Endothelial cell of umbilical vein (primary cell): Measurements from ENCODE around the gene PTPRT.

Experiments used
- JUN ChIP-seq: IDR thresholded peaks from 2 replicates; pipeline ENCODE4 v1.6.1; 2011; ENCODE audit warnings: borderline replicate concordance, low read depth; ENCODE audit not compliant: insufficient read length, insufficient read depth
- MYC ChIP-seq: IDR thresholded peaks from one replicate; pipeline ENCODE4 v1.6.1; 2011; ENCODE audit warnings: mild to moderate bottlenecking, low read depth, low read length
- POLR2A ChIP-seq: IDR thresholded peaks from 2 replicates; pipeline ENCODE4 v1.6.1; 2012; ENCODE audit warnings: low read depth, mild to moderate bottlenecking, control low read depth, low read length
- TF ChIP-seq, protein P1 (sequence below), 2 donors: IDR thresholded peaks; 1 replicate in 1 of 2; 2 replicates in 1 of 2; pipeline ENCODE4 v1.5.1; 2011; ENCODE audit warnings: low read length in 2 of 2, mild to moderate bottlenecking in 2 of 2, moderate library complexity in 2 of 2, control low read depth in 1 of 2, inconsistent platforms in 1 of 2, low read depth in 1 of 2; ENCODE audit not compliant: insufficient read depth in 1 of 2; ENCODE audit errors: extremely low read depth in 1 of 2

DNA sequence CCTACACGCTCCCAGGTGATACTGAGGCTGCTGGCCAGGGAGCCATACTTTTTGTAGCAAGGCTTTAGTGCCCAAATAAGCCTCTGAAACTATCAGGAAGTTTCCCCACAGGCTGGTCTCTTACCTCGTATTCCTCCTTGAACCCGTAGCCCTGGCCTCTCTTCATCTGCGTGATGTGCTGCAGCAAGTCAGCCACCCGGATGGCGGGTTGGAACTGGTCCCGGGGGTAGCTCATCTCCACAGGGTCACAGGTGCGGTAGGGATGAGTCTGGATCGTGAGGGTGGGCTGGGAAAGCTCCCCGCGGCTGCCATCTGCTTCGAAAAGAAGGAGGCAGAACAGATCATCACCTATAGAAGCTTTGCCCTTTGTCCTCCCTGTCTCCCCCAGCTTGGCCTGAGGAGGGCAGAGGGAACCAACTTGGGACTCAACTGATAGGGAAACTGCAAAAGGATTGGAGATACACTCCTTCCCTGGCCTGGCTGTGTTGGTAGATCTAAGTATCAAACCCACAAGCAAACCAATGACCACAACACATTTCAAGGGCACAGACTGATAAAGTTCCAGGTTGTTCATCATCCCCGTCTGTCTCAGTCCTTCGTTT, 1028.4 kb downstream of the PTPRT start:
- TF ChIP-seq, protein P1, sequence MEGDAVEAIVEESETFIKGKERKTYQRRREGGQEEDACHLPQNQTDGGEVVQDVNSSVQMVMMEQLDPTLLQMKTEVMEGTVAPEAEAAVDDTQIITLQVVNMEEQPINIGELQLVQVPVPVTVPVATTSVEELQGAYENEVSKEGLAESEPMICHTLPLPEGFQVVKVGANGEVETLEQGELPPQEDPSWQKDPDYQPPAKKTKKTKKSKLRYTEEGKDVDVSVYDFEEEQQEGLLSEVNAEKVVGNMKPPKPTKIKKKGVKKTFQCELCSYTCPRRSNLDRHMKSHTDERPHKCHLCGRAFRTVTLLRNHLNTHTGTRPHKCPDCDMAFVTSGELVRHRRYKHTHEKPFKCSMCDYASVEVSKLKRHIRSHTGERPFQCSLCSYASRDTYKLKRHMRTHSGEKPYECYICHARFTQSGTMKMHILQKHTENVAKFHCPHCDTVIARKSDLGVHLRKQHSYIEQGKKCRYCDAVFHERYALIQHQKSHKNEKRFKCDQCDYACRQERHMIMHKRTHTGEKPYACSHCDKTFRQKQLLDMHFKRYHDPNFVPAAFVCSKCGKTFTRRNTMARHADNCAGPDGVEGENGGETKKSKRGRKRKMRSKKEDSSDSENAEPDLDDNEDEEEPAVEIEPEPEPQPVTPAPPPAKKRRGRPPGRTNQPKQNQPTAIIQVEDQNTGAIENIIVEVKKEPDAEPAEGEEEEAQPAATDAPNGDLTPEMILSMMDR (IDR thresholded peaks at IDR 0.05; ENCODE audit: extremely low read depth in 1 of 2, insufficient read depth in 1 of 2, low read depth in 1 of 2, low read length in 2 of 2), result no peak
- no peak for TF ChIP-seq MYC
- TF ChIP-seq POLR2A, result no peak
- no peak for TF ChIP-seq JUN
